Left lung (tissue), 10 donors: ENCODE data around the gene EXOG. TPM values are rescaled to one million over a fixed set of nuclear protein-coding genes. Genes with fewer than 3 reads are reported as not detected.
"Not testable (repeated sequence)": the region's sequence is repeated elsewhere in the genome, so short reads cannot be mapped to it uniquely, and the experiment has no call there.

ENCODE experiments used
- ATAC-seq: fragments of 200-7000 bp; cut with Tn5 transposase; one replicate; pipeline ENCODE4 v1.9.1; 2020; ENCODE audit warnings: moderate library complexity
- DNase-seq, 4 donors: peaks; one replicate each; pipeline ENCODE4 v3.0.0-alpha.2; 2013 to 2020
- H3K27ac ChIP-seq, 2 donors: fragments of 200-600 bp; sonication (generic) in 1 of 2; one replicate each; pipeline versions ENCODE4 v1.5.0 to v1.8.0; 2020 to 2021
- H3K27me3 ChIP-seq, 2 donors: fragments of 200-600 bp; sonication (generic) in 1 of 2; one replicate each; pipeline versions ENCODE4 v1.5.0 to v1.8.0; 2020 to 2021
- H3K36me3 ChIP-seq, 2 donors: fragments of 200-600 bp; sonication (generic) in 1 of 2; one replicate each; pipeline versions ENCODE4 v1.5.0 to v1.8.0; 2020 to 2021
- H3K4me1 ChIP-seq, 2 donors: fragments of 200-600 bp; one replicate each; pipeline ENCODE4 v1.8.0; 2021
- H3K4me3 ChIP-seq, 2 donors: fragments of 200-600 bp; sonication (generic) in 1 of 2; one replicate each; pipeline versions ENCODE4 v1.5.0 to v1.8.0; 2020 to 2021; ENCODE audit warnings: mild to moderate bottlenecking in 1 of 2
- H3K9me3 ChIP-seq, 2 donors: fragments of 200-600 bp; sonication (generic) in 1 of 2; one replicate each; pipeline versions ENCODE4 v1.5.0 to v1.8.0; 2020 to 2021
- intact Hi-C, 2 donors: fragments of 100-400 bp; cut with DNase I; formaldehyde crosslinking; loops; one replicate each; pipeline versions ENCODE4 v1.11.2 to v1.14.2; 2022
- polyA plus RNA-seq, 6 donors: library from polyadenylated mRNA; unstranded; fragments of 120-200 nt; gene quantifications; one replicate each; pipeline ENCODE4 v1.2.1, GENCODE V29; 2013; ENCODE audit not compliant: insufficient read length in 6 of 6
- total RNA-seq, 2 donors: library from RNA; stranded (reverse); fragmentation: NEBNext Ultra II Directional; extraction: Animal tissue kit (Norgen Biotek cat#: 25700); gene quantifications; one replicate each; pipeline ENCODE4 v1.2.1, GENCODE V29; 2021
- TF ChIP-seq, protein P1 (sequence below), 2 donors: fragments of 200-600 bp; sonication (generic) in 1 of 2; IDR thresholded peaks; one replicate each; pipeline versions ENCODE4 v1.5.0 to v1.8.0; 2021; ENCODE audit warnings: antibody characterized with exemption in 2 of 2
- donor health status: DM: no; HTN: yes; CAD: no.
- donor health status: DM: no; HTN: no; CAD: no.

Gene EXOG
- total and polyA plus RNA-seq, 8 donors, result 12.8 to 25.6 (median 18.9) TPM

DNA sequence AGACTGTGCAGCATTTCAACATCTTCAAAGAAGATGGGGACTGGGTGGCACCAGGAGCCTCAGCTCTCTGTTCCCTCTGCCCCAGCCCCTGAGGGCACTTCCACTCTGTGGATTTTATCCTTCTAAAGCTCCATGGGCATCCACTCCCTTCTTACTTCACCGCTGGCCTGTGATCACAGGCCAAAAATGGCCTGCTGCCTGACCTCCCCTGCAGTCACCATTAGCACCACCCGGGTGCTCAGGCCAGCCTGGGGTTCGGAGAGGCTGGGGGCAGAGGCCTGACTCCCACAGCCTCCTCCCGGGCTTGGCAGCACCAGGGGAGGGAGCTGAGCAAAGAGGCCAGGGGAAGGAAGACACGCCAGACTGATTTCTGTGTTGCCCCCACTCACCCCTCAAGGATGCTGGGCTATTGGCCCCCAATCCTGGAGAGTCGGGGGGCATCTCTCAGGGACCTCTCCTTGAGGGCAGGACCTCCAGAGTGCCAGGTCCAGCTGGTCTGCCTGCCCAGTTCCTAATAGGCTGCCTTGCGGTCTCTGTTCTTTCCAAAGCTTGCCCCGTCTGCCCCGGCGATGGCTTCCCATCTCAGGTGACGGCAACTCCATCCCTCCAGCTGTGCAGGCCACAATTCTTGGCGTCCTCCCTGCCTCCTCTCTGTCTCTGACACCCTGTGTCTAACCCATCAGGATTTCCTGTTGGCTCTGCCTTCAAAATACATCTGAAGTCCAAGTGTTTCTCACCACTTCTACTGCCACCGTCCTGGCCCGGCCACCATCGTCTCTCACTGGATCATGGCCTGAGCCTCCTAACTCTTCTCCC lies 67.1 kb downstream of the EXOG start:
- Histone ChIP-seq H3K9me3 (no peaks in the 10 kb centered on the region), H3K27me3 (no peaks in the 10 kb centered on the region), H3K4me1 (no peaks in the 10 kb centered on the region), H3K36me3 (no peaks in the 10 kb centered on the region), H3K4me3 (no peak overlapping the region), H3K27ac (no peak overlapping the region)
- DNase-seq, result no peak
- no peak for ATAC-seq
- TF ChIP-seq, protein P1, sequence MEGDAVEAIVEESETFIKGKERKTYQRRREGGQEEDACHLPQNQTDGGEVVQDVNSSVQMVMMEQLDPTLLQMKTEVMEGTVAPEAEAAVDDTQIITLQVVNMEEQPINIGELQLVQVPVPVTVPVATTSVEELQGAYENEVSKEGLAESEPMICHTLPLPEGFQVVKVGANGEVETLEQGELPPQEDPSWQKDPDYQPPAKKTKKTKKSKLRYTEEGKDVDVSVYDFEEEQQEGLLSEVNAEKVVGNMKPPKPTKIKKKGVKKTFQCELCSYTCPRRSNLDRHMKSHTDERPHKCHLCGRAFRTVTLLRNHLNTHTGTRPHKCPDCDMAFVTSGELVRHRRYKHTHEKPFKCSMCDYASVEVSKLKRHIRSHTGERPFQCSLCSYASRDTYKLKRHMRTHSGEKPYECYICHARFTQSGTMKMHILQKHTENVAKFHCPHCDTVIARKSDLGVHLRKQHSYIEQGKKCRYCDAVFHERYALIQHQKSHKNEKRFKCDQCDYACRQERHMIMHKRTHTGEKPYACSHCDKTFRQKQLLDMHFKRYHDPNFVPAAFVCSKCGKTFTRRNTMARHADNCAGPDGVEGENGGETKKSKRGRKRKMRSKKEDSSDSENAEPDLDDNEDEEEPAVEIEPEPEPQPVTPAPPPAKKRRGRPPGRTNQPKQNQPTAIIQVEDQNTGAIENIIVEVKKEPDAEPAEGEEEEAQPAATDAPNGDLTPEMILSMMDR (IDR thresholded peaks at IDR 0.05), result no peak
- intact Hi-C loops, result no loop called here

DNA sequence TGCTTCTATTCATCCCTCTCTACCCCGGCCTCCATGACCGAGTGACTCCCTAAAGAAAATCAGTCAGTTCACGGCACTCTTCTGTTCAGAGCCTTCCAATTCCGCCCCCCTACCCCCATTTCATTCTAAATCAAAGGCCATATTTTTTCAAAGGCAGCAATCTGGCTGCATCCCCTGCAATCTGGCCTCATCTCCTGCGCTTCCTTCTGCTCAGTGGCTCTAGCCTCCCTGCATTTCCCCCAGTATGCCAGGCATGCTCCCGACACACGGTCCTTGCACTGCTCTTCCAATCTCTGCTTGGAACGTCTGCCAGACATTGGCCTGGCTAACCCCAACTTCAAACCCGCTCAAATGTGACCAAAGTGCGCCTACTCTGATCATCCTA lies 67.7 kb downstream of the EXOG start:
- Histone ChIP-seq H3K9me3 (no peaks in the 10 kb centered on the region), H3K36me3 (no peaks in the 10 kb centered on the region), H3K4me1 (no peaks in the 10 kb centered on the region), H3K27me3 (no peaks in the 10 kb centered on the region), H3K27ac (no peak overlapping the region), H3K4me3 (no peak overlapping the region)
- ATAC-seq, result no peak
- DNase-seq, result no peak
- TF ChIP-seq, protein P1 (IDR thresholded peaks at IDR 0.05), result no peak
- intact Hi-C loops, result no loop called here

DNA sequence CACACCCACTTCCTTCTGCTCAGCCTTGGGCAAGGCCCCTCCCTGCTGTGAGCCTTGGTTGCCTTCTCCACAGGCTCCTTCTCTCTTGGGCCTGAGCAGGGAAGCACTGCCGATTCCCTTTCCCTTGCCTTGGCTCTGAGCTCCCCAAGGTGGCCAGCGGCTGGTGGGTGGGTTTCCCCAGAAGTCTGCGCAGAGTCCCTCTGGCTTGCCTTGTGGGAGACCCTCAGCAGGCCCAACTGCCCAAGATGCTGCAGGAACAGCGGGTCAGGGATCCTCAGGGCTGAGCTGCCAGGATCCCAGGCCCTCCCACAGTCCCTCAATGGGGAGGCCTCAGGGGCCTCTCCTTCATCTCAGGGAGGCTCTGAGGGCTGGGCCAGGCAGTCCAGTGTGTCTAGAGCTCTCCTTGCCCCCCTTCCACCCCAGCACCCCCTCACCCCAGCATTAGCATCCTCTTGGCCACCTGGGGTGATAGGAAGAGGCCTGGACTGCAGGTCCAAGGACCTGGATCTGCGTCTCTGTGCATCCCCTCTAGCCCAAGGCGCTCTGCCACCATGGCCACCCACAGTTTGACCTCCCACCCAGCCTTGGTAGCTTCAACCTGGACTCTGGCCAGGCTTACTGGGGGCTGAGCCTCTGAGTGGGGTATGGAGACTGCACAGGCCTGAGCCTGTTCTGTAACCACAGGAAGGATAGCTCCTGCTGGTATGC lies 68.6 kb downstream of the EXOG start:
- TF ChIP-seq, protein P1 (IDR thresholded peaks at IDR 0.05), result no peak
- Histone ChIP-seq H3K4me3 (no peak overlapping the region), H3K27ac (no peak overlapping the region), H3K9me3 (no peaks in the 10 kb centered on the region), H3K36me3 (no peaks in the 10 kb centered on the region), H3K4me1 (no peaks in the 10 kb centered on the region), H3K27me3 (no peaks in the 10 kb centered on the region)
- intact Hi-C loops, result no loop called here
- ATAC-seq (no peak), DNase-seq (peak in 1 of 4 donors; percentile 28)

DNA sequence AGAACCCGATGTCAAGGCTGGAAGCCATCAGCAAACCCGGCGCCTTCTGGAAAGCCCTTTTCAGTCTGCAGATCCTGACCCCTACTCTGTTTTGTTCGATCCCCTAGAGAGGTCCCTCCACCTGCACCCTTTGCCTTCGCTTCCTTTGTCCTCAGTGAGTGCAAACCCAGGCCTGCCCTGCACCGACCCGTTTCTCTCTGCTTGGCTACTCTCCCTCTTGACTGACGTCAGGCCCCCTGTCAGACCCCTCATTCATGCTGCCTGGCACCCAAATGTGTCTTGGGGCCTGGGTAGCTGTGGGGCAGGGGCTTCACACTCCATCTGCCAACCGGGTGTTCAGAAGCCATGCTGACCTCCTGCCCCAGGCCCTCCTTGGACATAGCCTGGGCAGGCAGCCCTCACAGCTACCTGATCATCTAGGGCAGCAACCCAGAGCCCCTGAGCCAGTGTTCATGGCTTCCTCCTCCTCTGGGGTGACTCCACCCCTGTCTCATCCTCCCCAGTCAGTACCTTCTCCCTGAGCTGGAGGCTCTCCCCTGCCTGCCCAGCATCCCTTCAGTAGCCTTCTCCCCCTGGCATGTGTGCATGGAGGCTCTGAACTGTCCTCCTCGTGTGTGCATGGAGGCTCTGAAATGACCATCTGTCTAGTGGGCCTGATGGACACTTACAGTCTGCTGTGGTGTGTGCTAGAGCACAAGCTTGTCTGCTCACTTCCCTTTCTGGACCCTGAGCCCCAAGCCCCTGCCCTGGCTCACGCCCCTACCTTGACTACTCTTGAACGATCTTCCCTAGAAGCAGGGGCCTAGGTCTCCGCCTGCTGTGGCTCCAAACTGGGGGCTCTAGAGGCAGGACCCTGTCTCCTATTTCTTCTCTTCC lies 69.4 kb downstream of the EXOG start:
- no peaks in the 10 kb centered on the region for H3K9me3 ChIP-seq
- no peaks in the 10 kb centered on the region for H3K27me3 ChIP-seq
- DNase-seq (peak in 1 of 4 donors; percentile 50), ATAC-seq (no peak)
- TF ChIP-seq, protein P1 (IDR thresholded peaks at IDR 0.05), result no peak
- H3K4me3 ChIP-seq, result no peak overlapping the region
- no peaks in the 10 kb centered on the region for H3K4me1 ChIP-seq
- no peak overlapping the region for H3K27ac ChIP-seq
- intact Hi-C loops, result no loop called here
- H3K36me3 ChIP-seq, result no peaks in the 10 kb centered on the region

DNA sequence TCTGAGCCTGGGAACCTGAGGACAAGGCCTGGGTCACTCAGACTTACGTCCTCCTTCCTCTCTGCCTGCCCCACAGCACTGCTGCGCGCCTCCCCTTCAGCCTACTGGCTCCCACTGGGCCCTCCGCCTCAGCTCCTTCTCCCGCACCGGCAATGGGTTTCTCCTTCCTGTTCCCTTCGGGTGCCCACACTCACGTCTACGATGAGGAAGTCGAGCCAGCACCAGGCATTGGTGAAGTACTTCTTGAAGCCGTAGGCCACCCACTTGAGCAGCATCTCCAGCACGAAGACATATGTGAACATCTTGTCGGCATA lies 70.0 kb downstream of the EXOG start:
- Histone ChIP-seq H3K27ac (no peak overlapping the region), H3K27me3 (no peaks in the 10 kb centered on the region), H3K9me3 (no peaks in the 10 kb centered on the region), H3K4me3 (no peak overlapping the region), H3K36me3 (no peaks in the 10 kb centered on the region), H3K4me1 (no peaks in the 10 kb centered on the region)
- intact Hi-C loops, result no loop called here
- TF ChIP-seq, protein P1 (IDR thresholded peaks at IDR 0.05), result no peak
- peak in 2 of 4 donors; percentile 26 to 45 for DNase-seq
- no peak for ATAC-seq

DNA sequence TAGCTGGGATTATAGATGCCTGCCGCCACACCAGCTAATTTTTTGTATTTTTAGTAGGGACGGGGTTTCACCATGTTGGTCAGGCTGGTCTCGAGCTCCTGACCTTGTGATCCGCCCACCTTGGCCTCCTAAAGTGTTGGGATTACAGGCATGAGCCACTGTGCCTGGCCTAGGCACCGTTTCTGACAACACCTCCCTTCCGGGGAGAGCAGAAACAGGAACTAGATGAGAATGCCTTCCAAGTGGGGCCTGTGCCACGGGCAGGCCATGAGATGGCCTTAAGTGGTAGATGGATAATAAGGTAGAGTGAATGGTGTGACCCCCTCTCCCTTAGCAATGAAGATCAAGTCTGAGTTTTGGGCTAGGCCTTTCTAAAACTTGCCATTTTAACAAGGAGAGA lies 70.7 kb downstream of the EXOG start:
- H3K27ac ChIP-seq, H3K9me3 ChIP-seq, ATAC-seq, H3K4me3 ChIP-seq, intact Hi-C loops, H3K4me1 ChIP-seq, H3K36me3 ChIP-seq, H3K27me3 ChIP-seq: not testable (repeated sequence)
- peak in 1 of 4 donors; percentile 17 for DNase-seq
